Endothelial cell of umbilical vein (primary cell): ENCODE data around the gene GLI1. TPM values are rescaled to one million over a fixed set of nuclear protein-coding genes. Genes with fewer than 3 reads are reported as not detected.

Experiments
- BruUV-seq: library from RNA; stranded (reverse); fragments of 400-500 nt; replicated peaks from 2 replicates; lab custom pipeline; 2021; lab: Mats Ljungman, UMichigan
- CTCF ChIA-PET: fragments of 300-600, 350-600 bp; sonication (Branson Sonifier 250); formaldehyde crosslinking; loops from one replicate; lab custom pipeline; 2021; ENCODE audit warnings: antibody characterized with exemption, inconsistent platforms; lab: Charles Lee
- POLR2A ChIA-PET: fragments of 300-600, 350-600 bp; sonication (Branson Sonifier 250); formaldehyde crosslinking; loops from one replicate; lab custom pipeline; 2021; ENCODE audit warnings: antibody characterized with exemption, inconsistent platforms; lab: Charles Lee
- DNase-seq: peaks from one replicate; pipeline ENCODE4 v3.0.0-alpha.2; 2011; ENCODE audit warnings: low read depth, low spot score
- FAIRE-seq: peaks from 2 replicates; lab custom pipeline; 2011; peaks lifted over from hg19 to GRCh38; lab: Jason Lieb, UNC
- H2AFZ ChIP-seq: 2 replicates; pipeline ENCODE4 v1.6.0; 2012; ENCODE audit warnings: low read depth, low read length, control low read depth, inconsistent platforms
- H3K27ac ChIP-seq: 2 replicates; pipeline ENCODE4 v1.5.1; 2011; ENCODE audit warnings: low read depth, mild to moderate bottlenecking, control low read depth, low read length, moderate library complexity; ENCODE audit not compliant: insufficient read depth
- H3K27me3 ChIP-seq, 2 experiments: 2 replicates each; pipeline versions ENCODE4 v1.6.0 to v1.6.1; 2011; ENCODE audit warnings: low read length in 2 of 2, mixed read lengths in 1 of 2; ENCODE audit not compliant: control insufficient read depth in 2 of 2, insufficient read depth in 2 of 2
- H3K36me3 ChIP-seq, 2 experiments: 2 replicates in 1 of 2; 3 replicates in 1 of 2; pipeline ENCODE4 v1.5.1; 2011; ENCODE audit warnings: low read length in 2 of 2, mild to moderate bottlenecking in 1 of 2, moderate library complexity in 1 of 2; ENCODE audit not compliant: control insufficient read depth in 2 of 2, insufficient read depth in 2 of 2; ENCODE audit errors: extremely low read depth in 1 of 2
- H3K4me1 ChIP-seq: 3 replicates; pipeline ENCODE4 v1.5.1; 2011; ENCODE audit warnings: mild to moderate bottlenecking, low read length; ENCODE audit not compliant: control insufficient read depth, insufficient read depth; ENCODE audit errors: extremely low read depth
- H3K4me2 ChIP-seq: 2 replicates; pipeline ENCODE4 v1.6.1; 2011; ENCODE audit warnings: low read length, control low read depth, mixed read lengths; ENCODE audit not compliant: insufficient read depth
- H3K4me3 ChIP-seq, 3 experiments: fragments of 200-600 bp in 1 of 3; sonication (generic), shearing (Covaris generic) in 1 of 3; replicated peaks in 1 of 3; 2 replicates each; pipeline ENCODE4 v1.5.1; 2011 to 2016; ENCODE audit warnings: control low read depth in 3 of 3, low read length in 3 of 3, mild to moderate bottlenecking in 2 of 3, inconsistent platforms in 1 of 3, low read depth in 1 of 3, moderate library complexity in 1 of 3; ENCODE audit not compliant: insufficient read depth in 1 of 3
- H3K79me2 ChIP-seq: 2 replicates; pipeline ENCODE4 v1.6.0; 2012; ENCODE audit warnings: low read length, inconsistent platforms; ENCODE audit not compliant: control insufficient read depth, insufficient read depth
- H3K9ac ChIP-seq: replicated peaks from 2 replicates; pipeline ENCODE3; 2011; ENCODE audit warnings: low read length, control low read depth; ENCODE audit not compliant: insufficient read depth; ENCODE audit errors: extremely low read depth
- H3K9me1 ChIP-seq: replicated peaks from 3 replicates; pipeline ENCODE4 v1.6.0; 2011; ENCODE audit warnings: mild to moderate bottlenecking, low read length; ENCODE audit not compliant: control insufficient read depth, insufficient read depth; ENCODE audit errors: extremely low read depth
- H3K9me3 ChIP-seq: replicated peaks from 2 replicates; pipeline ENCODE4 v1.5.1; 2012; ENCODE audit warnings: low read length, inconsistent platforms; ENCODE audit not compliant: control insufficient read depth, insufficient read depth
- H4K20me1 ChIP-seq: replicated peaks from 2 replicates; pipeline ENCODE3; 2011; ENCODE audit warnings: mild to moderate bottlenecking, low read length; ENCODE audit not compliant: control insufficient read depth, insufficient read depth; ENCODE audit errors: extremely low read depth
- EZH2 ChIP-seq: IDR thresholded peaks from 2 replicates; pipeline ENCODE4 v1.6.1; 2012; ENCODE audit warnings: borderline replicate concordance, low read depth, mild to moderate bottlenecking, moderate library complexity, low read length, inconsistent platforms; ENCODE audit not compliant: severe bottlenecking
- FOS ChIP-seq: IDR thresholded peaks from 2 replicates; pipeline ENCODE4 v1.6.1; 2011; ENCODE audit warnings: mild to moderate bottlenecking, low read length, moderate library complexity, borderline replicate concordance; ENCODE audit not compliant: insufficient read depth
- GATA2 ChIP-seq: IDR thresholded peaks from 2 replicates; pipeline ENCODE4 v1.7.0; 2011; ENCODE audit warnings: low read depth, mild to moderate bottlenecking, moderate library complexity, mixed read lengths, low read length; ENCODE audit not compliant: insufficient read length, insufficient read depth
- JUN ChIP-seq: IDR thresholded peaks from 2 replicates; pipeline ENCODE4 v1.6.1; 2011; ENCODE audit warnings: borderline replicate concordance, low read depth; ENCODE audit not compliant: insufficient read length, insufficient read depth
- MYC ChIP-seq: IDR thresholded peaks from one replicate; pipeline ENCODE4 v1.6.1; 2011; ENCODE audit warnings: mild to moderate bottlenecking, low read depth, low read length
- POLR2A ChIP-seq: IDR thresholded peaks from 2 replicates; pipeline ENCODE4 v1.6.1; 2012; ENCODE audit warnings: low read depth, mild to moderate bottlenecking, control low read depth, low read length
- POLR2AphosphoS5 ChIP-seq: IDR thresholded peaks from 2 replicates; pipeline ENCODE4 v1.6.1; 2012; ENCODE audit warnings: low read depth, mild to moderate bottlenecking, control low read depth, low read length, moderate library complexity; ENCODE audit not compliant: insufficient read depth
- dilution Hi-C: fragments of 300-500 bp; cut with MboI; formaldehyde crosslinking; loops from one replicate; pipeline ENCODE4 v1.15.0; 2019; ENCODE audit warnings: low sequenced_read_pairs; ENCODE audit not compliant: extremely low pct_ligation_motif_present
- intact Hi-C: fragments of 100-400 bp; cut with micrococcal nuclease; formaldehyde crosslinking; loops from one replicate; pipeline ENCODE4 v1.10.0; 2022
- polyA plus RNA-seq, 4 experiments: library from polyadenylated mRNA; depleted of rRNA in 3 of 4; stranded (reverse) in 3 of 4; unstranded in 1 of 4; fragments of >200 nt; gene quantifications; 2 replicates each; pipeline versions ENCODE4 v1.2.1 to v1.2.3, GENCODE V29; 2011 to 2012; ENCODE audit warnings: missing spikeins in 1 of 4
- total RNA-seq: library from RNA; stranded (reverse); gene quantifications from 2 replicates; pipeline ENCODE4 v1.2.3, GENCODE V29; 2021
- TF ChIP-seq, protein P1 (sequence below): IDR thresholded peaks from 2 replicates; pipeline ENCODE4 v1.6.1; 2011; ENCODE audit not compliant: insufficient read depth, insufficient read length
- TF ChIP-seq, protein P2 (sequence below), 2 donors: IDR thresholded peaks; 1 replicate in 1 of 2; 2 replicates in 1 of 2; pipeline ENCODE4 v1.5.1; 2011; ENCODE audit warnings: low read length in 2 of 2, mild to moderate bottlenecking in 2 of 2, moderate library complexity in 2 of 2, control low read depth in 1 of 2, inconsistent platforms in 1 of 2, low read depth in 1 of 2; ENCODE audit not compliant: insufficient read depth in 1 of 2; ENCODE audit errors: extremely low read depth in 1 of 2

Gene GLI1
- total and polyA plus RNA-seq, 2 donors (not counting 3 experiments of a cell fraction or from before 2014, with no cell fraction given): 0.10 to 0.29 TPM

DNA sequence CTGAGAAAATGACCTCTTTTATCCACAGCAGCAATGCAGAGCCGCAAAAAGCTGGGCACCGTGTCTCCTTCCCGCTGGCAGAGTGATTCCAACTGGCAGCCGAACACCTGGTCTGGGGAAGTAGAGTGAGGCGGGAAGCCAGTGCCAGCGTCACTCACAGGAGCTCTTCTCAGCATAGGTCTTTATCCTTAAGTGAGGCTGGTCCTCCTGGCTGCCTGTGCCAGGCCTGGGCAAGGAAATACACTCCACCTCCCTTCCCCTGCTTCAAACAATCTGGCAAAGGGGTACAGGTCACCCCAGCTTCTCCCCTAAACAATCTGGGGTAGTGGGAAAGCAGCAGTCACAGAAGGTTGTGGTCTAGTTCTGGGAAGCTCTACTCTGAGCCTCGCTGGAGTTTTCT is 15.3 kb downstream of the GLI1 start:
- peaks cover 48 to 66% of the 10 kb centered on the region in 2 experiments for H3K27me3 ChIP-seq
- H3K4me2 ChIP-seq: no peak overlapping the region
- H3K27ac ChIP-seq: no peak overlapping the region
- no peaks in the 10 kb centered on the region for H3K79me2 ChIP-seq
- no peaks in the 10 kb centered on the region for H3K36me3 ChIP-seq
- TF ChIP-seq POLR2AphosphoS5 (no peak), MYC (no peak), EZH2 (no peak), FOS (no peak), POLR2A (no peak), GATA2 (no peak), JUN (no peak)
- TF ChIP-seq, protein P1, sequence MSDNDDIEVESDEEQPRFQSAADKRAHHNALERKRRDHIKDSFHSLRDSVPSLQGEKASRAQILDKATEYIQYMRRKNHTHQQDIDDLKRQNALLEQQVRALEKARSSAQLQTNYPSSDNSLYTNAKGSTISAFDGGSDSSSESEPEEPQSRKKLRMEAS: no peak
- TF ChIP-seq, protein P2, sequence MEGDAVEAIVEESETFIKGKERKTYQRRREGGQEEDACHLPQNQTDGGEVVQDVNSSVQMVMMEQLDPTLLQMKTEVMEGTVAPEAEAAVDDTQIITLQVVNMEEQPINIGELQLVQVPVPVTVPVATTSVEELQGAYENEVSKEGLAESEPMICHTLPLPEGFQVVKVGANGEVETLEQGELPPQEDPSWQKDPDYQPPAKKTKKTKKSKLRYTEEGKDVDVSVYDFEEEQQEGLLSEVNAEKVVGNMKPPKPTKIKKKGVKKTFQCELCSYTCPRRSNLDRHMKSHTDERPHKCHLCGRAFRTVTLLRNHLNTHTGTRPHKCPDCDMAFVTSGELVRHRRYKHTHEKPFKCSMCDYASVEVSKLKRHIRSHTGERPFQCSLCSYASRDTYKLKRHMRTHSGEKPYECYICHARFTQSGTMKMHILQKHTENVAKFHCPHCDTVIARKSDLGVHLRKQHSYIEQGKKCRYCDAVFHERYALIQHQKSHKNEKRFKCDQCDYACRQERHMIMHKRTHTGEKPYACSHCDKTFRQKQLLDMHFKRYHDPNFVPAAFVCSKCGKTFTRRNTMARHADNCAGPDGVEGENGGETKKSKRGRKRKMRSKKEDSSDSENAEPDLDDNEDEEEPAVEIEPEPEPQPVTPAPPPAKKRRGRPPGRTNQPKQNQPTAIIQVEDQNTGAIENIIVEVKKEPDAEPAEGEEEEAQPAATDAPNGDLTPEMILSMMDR (IDR thresholded peaks at IDR 0.05; ENCODE audit: extremely low read depth in 1 of 2, insufficient read depth in 1 of 2, low read depth in 1 of 2, low read length in 2 of 2): no peak
- H3K4me3 ChIP-seq: no peak overlapping the region
- H4K20me1 ChIP-seq: no peaks in the 10 kb centered on the region
- ChIA-PET POLR2A (no interaction called here), CTCF (interaction anchor here (0.6 to 2.8 kb wide), 6 partner anchors 9 to 109 kb away, joined by 3 to 18 read pairs (median 4); partner anchors contain the start of genes GLI1 and MARS1)
- H2AFZ ChIP-seq: no peak overlapping the region
- dilution Hi-C loops (no loop called here), intact Hi-C loops (no loop called here)
- peaks cover 12% of the 10 kb centered on the region for H3K4me1 ChIP-seq
- no peak overlapping the region for H3K9ac ChIP-seq
- H3K9me1 ChIP-seq: no peaks in the 10 kb centered on the region
- FAIRE-seq (no peak), DNase-seq (no peak)
- no peaks in the 10 kb centered on the region for H3K9me3 ChIP-seq
- BruUV-seq: no TSS peak
